Cerebellar cortex (tissue), 1 donor: ENCODE data around the gene HS3ST2.
A peak's percentile ranks its signal among the peaks of the same experiment; 100 is the strongest.

Source experiments
- DNase-seq: peaks from one replicate; pipeline ENCODE4 v3.0.0-alpha.2; 2015; ENCODE audit warnings: low spot score

Gene HS3ST2

GRCh38 chr16:22813948-22814710, at the start of gene HS3ST2:
Gene HS3ST2 (plus strand): TSS chr16:22814162. CDS start chr16:22814611, 449 bp downstream.
- DNase-seq: peak; percentile 17

GRCh38 chr16:22764662-22765327, 49.2 kb upstream of the HS3ST2 start:
- no peak for DNase-seq

DNA sequence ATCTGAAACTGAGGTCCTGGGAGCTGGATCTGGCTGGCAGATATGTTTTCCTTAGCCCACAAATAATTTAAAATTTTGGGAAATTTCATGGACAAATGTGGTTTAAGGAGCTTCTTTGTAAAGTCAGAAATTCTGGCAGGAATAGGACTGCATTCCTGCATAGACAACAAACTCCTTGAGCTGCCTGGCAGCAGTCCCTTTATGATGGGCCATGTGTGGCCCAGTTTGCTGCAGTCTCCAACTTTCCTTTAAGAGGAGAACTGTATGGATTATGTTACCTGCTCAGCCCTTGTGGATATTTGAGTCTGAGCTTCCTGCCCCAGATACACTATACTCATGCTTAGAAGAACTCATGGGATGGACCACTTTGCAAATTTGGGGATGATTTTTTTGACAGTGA, 48.5 kb upstream of the HS3ST2 start:
- no peak for DNase-seq

DNA sequence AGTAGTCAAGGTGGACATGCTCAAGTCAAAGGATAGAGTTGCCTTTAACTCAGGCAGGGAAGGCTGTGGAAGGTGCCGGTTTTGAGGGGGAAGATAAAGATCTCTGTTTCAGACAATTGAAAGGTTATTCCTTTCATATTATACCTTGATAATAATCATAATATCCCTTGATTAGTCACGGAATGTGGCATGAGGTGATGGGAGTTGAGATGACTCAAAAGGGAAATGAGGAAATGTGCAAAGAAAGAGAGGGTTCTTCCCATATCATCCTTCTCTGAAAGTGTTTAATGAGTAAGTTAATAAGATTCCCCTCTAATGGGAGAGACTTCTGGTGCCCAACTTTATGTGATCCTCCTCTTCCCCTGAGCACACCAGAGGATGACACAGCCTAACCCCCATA, 43.1 kb upstream of the HS3ST2 start:
- no peak for DNase-seq

GRCh38 chr16:22771551-22771950, 42.4 kb upstream of the HS3ST2 start:
- DNase-seq: no peak

DNA sequence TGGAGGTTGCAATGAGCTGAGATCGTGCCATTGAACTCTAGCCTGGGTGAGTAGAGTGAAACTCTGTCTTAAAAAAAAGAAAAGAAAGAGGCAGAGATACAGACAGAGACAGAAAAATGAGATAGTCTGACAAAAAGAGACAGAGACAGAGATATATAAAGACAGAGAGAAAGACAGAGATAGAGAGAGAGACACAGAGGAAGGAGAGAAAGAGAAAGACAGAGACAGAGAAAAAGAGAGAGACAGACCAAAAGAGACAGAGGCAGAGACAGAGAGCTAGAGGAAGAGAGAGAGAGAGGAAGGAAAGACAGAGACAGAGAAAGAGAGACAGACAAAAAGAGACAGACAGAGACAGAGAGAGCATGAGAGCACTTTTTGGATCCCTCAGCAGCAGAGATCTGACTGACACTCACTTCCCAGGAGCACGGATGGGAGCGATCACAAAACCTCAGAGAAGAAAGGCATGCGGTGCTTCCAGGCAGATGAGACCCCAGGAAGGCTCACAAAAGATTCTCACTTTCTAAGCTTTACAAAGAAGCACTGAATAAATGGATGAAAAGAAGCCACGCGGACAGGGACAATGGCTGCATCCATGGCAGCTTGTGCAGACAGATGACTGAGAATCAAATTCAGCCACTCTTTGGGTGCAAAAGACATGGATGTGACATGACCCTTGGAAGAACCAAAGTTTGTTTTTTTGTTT, 38.6 kb upstream of the HS3ST2 start:
- no peak for DNase-seq

DNA sequence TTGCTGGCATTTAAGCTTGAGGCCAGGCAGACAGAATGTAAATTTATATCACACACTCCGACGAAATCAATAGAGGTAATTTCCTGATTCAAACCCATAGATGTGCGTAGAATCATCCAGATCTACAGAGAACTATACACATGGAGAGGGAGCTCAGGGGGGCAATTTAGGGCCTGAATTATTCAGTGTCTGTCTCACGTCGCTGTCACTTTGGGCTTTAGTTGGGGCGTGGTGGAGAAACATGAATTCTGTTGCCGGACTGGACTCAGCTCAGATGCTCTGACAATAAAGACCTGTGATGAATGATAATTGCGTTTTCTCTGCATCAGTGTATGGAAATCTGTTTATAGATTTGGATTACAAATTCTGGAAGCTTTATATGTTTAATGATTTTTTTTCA, 32.5 kb upstream of the HS3ST2 start:
- no peak for DNase-seq

DNA sequence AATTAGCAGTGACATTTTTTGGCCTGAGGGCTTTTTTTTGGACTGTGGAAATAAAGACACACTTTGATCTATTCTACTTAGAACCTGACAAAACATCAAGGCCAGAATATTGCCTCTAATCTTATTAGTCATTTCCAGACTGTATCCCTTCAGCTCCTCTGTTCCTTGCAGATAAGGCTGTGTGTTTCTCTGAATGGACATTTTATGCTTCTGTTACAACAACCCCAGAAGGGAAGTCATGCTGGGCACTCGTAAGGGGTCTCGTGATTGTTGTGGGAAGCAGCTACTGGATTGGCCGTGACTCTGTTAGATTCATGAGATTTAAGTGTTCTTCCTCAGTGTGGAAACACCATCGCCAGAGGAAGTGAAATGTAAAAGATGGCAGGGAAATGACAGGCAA, 31.6 kb upstream of the HS3ST2 start:
- DNase-seq: no peak

DNA sequence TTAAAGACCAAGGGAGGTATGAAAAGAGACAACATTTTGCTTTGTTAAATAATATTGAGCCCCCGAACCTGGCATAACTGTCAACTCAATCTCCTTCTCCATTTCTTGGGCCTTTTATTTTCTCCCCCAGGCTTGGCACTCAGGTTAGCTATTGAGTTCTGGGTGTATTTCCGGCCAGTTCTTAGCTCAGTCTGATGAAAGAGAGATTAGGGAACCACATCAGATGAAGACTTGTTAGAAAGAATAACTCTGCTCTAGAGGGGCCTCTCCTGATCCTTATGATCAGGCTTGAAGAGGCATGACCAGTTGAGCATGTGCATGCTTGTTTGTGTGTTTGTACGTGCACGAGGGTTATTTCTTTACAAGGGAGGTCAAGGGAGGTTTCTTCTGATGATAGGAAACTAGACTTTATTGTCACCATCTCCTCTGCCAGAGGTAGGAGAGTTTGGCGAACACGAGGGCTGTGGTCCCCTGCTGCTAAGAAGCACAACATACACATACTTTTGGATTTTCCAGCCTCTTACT, 29.2 kb upstream of the HS3ST2 start:
- DNase-seq: no peak

DNA sequence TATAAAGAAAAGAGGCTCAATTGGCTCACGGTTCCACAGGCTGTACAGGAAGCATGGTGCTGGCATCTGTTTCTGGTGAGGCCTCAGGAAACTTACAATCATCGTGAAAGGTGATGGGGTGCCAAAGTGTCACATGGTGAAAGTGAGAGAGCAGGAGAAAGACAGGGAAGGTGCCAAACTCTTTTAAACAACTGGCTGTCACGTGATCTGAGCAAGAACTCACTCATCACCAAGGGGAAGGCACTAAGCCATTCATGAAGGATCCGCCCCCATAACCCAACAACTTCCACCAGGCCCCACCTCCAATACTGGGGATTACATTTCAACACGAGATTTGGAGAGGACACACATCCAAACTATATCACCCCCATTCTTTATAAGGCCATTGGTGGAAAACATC, 28.4 kb upstream of the HS3ST2 start:
- no peak for DNase-seq

GRCh38 chr16:22786284-22786683, 27.7 kb upstream of the HS3ST2 start:
- no peak for DNase-seq

DNA sequence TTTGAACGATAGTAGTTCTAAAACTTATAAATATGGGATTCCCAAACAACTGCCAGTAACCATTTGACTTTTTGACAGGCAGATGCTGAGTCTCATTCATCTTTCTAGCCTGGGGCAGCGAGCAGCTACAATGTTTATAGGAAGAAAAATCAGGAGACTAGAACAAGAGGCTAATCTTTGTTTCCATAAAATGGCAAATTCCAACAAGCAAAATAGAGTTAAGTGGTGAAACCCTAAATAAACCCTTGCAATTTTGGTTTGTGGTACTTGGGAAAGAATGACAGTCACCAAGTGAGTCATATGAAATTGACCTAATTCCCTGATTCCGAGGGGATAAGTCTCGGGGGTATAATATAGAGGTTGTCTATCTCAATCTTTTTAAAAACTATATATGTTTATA, 27.3 kb upstream of the HS3ST2 start:
- DNase-seq: no peak

GRCh38 chr16:22787466-22788192, 26.3 kb upstream of the HS3ST2 start:
- DNase-seq: no peak

DNA sequence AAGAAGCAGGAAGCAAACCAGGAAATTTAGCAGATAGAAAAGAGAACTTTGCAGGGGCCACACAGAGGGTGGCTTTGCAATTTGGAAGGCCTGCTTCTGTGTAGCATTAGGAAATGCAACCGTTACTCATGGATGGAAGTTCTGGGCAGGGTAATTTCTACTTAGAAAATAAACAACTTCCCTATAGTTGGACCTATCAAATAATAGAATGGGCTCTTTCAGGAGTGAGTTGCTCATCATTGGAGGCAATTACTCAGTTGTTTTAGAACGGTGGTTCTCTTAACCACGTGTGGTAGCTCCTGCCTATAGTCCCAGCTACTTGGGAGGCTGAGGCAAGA, 25.8 kb upstream of the HS3ST2 start:
- no peak for DNase-seq

DNA sequence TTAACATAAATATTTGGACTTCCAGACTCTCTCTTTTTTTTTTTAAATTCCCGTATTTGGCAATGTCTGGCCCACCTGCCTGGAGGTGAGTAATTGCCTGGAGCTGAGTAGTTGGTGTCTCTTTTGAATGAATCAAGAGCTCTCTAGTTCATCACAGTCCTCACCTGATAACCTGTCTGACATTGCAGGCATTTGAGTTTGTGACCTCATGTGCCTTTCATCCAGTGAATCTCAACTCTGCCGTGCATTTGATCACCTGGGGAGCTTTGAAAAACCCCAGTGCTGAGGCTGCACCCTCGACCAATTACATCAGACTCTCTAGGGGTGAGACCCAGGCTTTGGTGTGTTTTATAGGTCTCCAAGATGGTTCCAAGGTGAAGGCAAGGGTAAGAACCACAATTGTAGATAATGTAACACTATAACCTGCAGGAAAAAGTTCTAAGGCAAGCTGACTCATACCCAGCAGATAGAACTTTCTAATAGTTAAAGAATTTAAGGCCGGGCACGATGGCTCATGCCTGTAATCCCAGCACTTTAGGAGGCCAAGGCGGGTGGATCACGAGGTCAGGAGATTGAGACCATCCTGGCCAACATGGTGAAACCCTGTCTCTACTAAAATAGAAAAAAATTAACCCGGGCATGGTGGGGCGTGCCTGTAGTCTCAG, 24.5 kb upstream of the HS3ST2 start:
- no peak for DNase-seq

DNA sequence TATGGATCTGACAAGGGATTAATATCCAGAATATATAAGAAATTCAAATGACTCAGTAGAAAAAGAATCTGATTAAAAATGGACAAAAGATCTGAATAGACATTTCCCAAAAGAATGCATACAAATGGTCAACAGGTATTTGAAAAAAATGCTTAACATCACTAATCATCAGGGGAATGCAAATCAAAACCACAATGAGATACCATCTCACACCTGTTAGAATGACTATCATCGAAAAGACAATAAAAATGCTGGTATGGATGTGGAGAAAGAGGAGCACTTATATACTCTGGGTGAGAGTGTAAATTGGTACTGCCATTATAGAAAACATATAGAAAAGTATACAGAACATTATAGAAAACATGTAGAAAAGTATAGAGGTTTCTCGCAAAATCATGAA, 16.4 kb upstream of the HS3ST2 start:
- no peak for DNase-seq

DNA sequence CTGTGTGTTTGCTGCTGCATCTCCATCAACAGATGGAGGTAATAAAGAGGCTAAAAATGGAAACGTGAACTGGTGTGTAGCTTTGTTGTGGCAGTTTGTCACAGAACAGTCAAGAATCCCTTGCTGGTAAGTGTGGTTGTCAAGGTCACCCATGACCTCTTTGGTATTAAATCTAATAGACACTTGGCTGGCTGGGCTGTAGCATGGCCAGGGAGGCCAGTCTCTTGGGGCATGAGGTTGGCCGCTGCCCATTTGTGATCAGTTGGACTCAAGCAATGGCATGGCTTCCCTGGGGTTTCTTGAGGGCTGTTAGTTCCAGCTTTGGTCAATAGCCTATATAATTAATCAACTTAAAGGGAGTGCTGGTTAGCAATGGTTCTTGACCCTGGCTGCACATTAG, 14.8 kb upstream of the HS3ST2 start:
- no peak for DNase-seq

DNA sequence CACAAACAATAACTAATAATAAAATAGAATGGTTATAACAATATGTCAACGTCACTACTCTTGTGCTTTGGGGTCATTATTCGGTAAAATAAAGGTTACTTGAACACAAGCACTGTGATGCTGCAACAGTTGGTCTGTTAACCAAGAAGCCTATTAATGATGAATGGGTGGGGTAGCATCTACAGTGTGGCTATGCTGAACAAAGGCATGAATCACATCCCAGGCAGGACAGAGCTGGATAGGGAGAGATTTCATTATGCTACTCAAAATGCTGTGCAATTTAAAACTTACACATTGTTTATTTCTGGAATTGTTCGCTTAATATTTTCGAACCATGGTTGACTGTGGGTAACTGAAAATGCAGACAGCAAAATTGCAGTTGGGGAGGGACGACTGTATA, 9.1 kb upstream of the HS3ST2 start:
- DNase-seq: no peak

- DNase-seq: no peak
Measured at GRCh38 chr16:22805326-22805725, 8.6 kb upstream of the HS3ST2 start.

GRCh38 chr16:22806811-22807210, 7.2 kb upstream of the HS3ST2 start:
- no peak for DNase-seq

GRCh38 chr16:22810226-22810625, 3.7 kb upstream of the HS3ST2 start:
- no peak for DNase-seq
